Psoas muscle (tissue), 8 donors: ENCODE measurements around the gene PTGDR. TPM values are rescaled to one million over a fixed set of nuclear protein-coding genes. Genes with fewer than 3 reads are reported as not detected.

ENCODE experiments used
- ATAC-seq, 4 donors: fragments of 200-7000 bp; cut with Tn5 transposase; one replicate each; pipeline ENCODE4 v1.9.1; 2020; ENCODE audit warnings: moderate library complexity in 3 of 4, mild to moderate bottlenecking in 2 of 4
- DNase-seq, 2 donors: peaks; one replicate each; pipeline ENCODE4 v3.0.0-alpha.2; 2020
- H3K27ac ChIP-seq: fragments of 200-600 bp; one replicate; pipeline ENCODE4 v1.8.0; 2022
- H3K27me3 ChIP-seq, 3 donors: fragments of 200-600 bp in 1 of 3; one replicate each; pipeline versions ENCODE4 v1.6.1 to v1.8.0; 2013 to 2022; ENCODE audit warnings: low read length in 2 of 3, mild to moderate bottlenecking in 2 of 3, moderate library complexity in 1 of 3; ENCODE audit not compliant: insufficient read depth in 3 of 3
- H3K36me3 ChIP-seq, 2 donors: fragments of 200-600 bp in 1 of 2; one replicate each; pipeline versions ENCODE4 v1.6.1 to v1.8.0; 2013 to 2022; ENCODE audit warnings: low read depth in 1 of 2, mild to moderate bottlenecking in 1 of 2, moderate library complexity in 1 of 2; ENCODE audit not compliant: insufficient read depth in 1 of 2
- H3K4me1 ChIP-seq: fragments of 200-600 bp; one replicate; pipeline ENCODE4 v1.8.0; 2022
- H3K4me3 ChIP-seq: fragments of 200-600 bp; one replicate; pipeline ENCODE4 v1.8.0; 2022; ENCODE audit warnings: mild to moderate bottlenecking
- H3K9me3 ChIP-seq: fragments of 200-600 bp; one replicate; pipeline ENCODE4 v1.8.0; 2022
- WGBS, 3 donors: extraction: QIAGEN DNeasy Blood & Tissue Kit; methylation state at CpG; one replicate each; pipeline versions ENCODE4 v1.1.6 to v1.1.7; 2013; 5-methylcytosine and 5-hydroxymethylcytosine counted together
- intact Hi-C, 2 donors: fragments of 100-400 bp; cut with DNase I; formaldehyde crosslinking; loops; one replicate each; pipeline versions ENCODE4 v1.11.0 to v1.14.2; 2022
- polyA plus RNA-seq, 3 donors: library from polyadenylated mRNA; stranded (reverse); fragments of 200-250 nt; gene quantifications; one replicate each; pipeline ENCODE4 v1.2.3, GENCODE V29; 2013
- total RNA-seq, 4 donors: library from RNA; stranded (reverse); fragmentation: NEBNext Ultra II Directional in 2 of 4; extraction: Animal tissue kit (Norgen Biotek cat#: 25700) in 2 of 4; gene quantifications; one replicate each; pipeline versions ENCODE4 v1.2.1 to v1.2.4, GENCODE V29; 2021 to 2023
- TF ChIP-seq, protein P1 (sequence below): fragments of 200-600 bp; IDR thresholded peaks from one replicate; pipeline ENCODE4 v1.8.0; 2022; ENCODE audit warnings: antibody characterized with exemption
- donor health status: healthy with polysubstance abuse.
- donor health status: DM: no; HTN: no; CAD: no; lungs with moderate emphysema.
- donor health status: Bipolar disorder and iron deficiency.
- donor health status: healthy.
- donor health status: DM: yes; HTN: yes; CAD: no.
- donor health status: DM: no; HTN: no; CAD: no.
- donor health status: DM: no; HTN: no; CAD: no.
- donor health status: DM: yes; HTN: yes; CAD: no.

Gene PTGDR
- total and polyA plus RNA-seq, 7 donors: 0.09 to 0.39 (median 0.18) TPM; not detected in 2

- Histone ChIP-seq H3K9me3 (peaks cover 7% of the 10 kb centered on the region), H3K4me3 (no peak overlapping the region), H3K36me3 (no peaks in the 10 kb centered on the region), H3K27me3 (peaks cover 4 to 21% (median 6%) of the 10 kb centered on the region in 3 donors), H3K27ac (no peak overlapping the region), H3K4me1 (no peaks in the 10 kb centered on the region)
- TF ChIP-seq, protein P1, sequence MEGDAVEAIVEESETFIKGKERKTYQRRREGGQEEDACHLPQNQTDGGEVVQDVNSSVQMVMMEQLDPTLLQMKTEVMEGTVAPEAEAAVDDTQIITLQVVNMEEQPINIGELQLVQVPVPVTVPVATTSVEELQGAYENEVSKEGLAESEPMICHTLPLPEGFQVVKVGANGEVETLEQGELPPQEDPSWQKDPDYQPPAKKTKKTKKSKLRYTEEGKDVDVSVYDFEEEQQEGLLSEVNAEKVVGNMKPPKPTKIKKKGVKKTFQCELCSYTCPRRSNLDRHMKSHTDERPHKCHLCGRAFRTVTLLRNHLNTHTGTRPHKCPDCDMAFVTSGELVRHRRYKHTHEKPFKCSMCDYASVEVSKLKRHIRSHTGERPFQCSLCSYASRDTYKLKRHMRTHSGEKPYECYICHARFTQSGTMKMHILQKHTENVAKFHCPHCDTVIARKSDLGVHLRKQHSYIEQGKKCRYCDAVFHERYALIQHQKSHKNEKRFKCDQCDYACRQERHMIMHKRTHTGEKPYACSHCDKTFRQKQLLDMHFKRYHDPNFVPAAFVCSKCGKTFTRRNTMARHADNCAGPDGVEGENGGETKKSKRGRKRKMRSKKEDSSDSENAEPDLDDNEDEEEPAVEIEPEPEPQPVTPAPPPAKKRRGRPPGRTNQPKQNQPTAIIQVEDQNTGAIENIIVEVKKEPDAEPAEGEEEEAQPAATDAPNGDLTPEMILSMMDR: no peak
- 69 to 77% (median 72%) methylated on average over 5 of the region's 5 CpGs for WGBS, 3 donors
- DNase-seq: no peak
- intact Hi-C loops: no loop called here
- ATAC-seq: no peak
Observed at GRCh38 chr14:52318826-52319645, 51.5 kb downstream of the PTGDR start.

DNA sequence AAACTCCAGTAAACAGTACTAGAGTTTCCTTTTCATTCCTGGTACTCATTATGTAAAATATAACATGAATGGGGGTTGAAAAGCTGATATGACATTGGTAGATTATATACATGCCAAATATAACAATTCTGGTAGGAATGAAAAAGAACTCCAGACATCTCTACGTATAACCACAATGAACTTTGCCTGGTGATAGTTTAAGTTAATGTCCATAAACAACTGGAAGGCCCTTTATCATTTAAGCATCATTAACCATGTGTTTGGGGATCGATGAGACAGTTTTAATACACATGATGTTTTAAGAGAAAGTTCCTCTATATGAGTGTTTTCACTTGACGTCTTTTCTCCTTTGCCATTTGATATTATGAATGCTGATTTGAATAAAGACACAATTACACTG is 52.4 kb downstream of the PTGDR start:
- ATAC-seq (no peak), DNase-seq (no peak)
- peaks cover 4 to 12% (median 6%) of the 10 kb centered on the region in 3 donors for H3K27me3 ChIP-seq
- H3K27ac ChIP-seq: no peak overlapping the region
- intact Hi-C loops: no loop called here
- H3K4me1 ChIP-seq: no peaks in the 10 kb centered on the region
- WGBS, 3 donors: 87 to 88% (median 87%) methylated on average over 3 of the region's 3 CpGs
- no peaks in the 10 kb centered on the region for H3K36me3 ChIP-seq
- TF ChIP-seq, protein P1: no peak
- H3K9me3 ChIP-seq: peaks cover 7% of the 10 kb centered on the region
- no peak overlapping the region for H3K4me3 ChIP-seq

DNA sequence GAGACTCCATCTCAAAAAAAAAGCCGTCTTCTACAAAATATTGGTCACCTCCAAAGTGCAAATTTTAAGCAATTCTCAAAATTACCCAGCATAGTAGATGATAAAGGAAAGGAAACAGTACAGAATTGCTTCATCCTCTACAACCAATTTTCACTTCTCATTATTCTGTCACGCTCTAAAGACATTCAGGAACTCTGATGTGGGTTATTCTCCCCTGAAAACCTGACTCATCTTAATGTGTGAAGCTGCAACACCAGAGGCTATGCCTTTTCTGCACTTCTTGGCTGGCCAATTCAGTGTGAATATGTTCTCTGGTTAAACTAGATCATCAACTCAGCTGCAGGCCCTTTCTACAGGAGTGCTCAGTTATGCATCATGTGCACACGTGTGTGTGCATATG is 57.6 kb downstream of the PTGDR start:
- ATAC-seq (no peak), DNase-seq (no peak)
- WGBS, 3 donors: 78 to 84% (median 82%) methylated on average over 3 of the region's 3 CpGs
- Histone ChIP-seq H3K4me1 (no peaks in the 10 kb centered on the region), H3K9me3 (peaks cover 7% of the 10 kb centered on the region), H3K4me3 (no peak overlapping the region), H3K36me3 (no peaks in the 10 kb centered on the region), H3K27ac (no peak overlapping the region), H3K27me3 (no peaks in the 10 kb centered on the region)
- TF ChIP-seq, protein P1: no peak
- intact Hi-C loops: no loop called here

DNA sequence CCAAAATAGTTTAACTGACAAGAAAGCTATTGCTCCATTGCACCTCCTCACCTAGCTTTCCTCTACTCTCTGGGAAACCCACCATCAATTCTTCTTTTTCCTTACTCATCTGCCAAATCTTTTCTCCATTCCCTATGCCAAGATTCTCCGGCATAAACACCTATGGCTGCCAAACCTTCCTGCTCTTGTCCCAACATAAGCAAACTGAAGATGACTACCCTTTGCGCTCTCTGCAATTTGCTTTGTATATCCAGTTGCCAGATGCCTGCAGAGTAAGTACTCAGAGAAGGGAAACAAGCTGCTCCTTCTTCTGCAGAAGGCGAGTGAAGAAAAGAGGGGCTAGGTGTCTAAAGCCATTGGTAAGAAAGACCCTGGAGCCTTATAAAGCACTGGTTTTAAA is 58.1 kb downstream of the PTGDR start:
- Histone ChIP-seq H3K4me3 (no peak overlapping the region), H3K27me3 (no peaks in the 10 kb centered on the region), H3K36me3 (no peaks in the 10 kb centered on the region), H3K27ac (no peak overlapping the region), H3K9me3 (peaks cover 7% of the 10 kb centered on the region), H3K4me1 (no peaks in the 10 kb centered on the region)
- 77 to 86% (median 85%) methylated on average over 3 of the region's 3 CpGs for WGBS, 3 donors
- TF ChIP-seq, protein P1: no peak
- ATAC-seq: no peak
- intact Hi-C loops: no loop called here
- DNase-seq: no peak

Other genes starting within 250 kb of the PTGDR start
- gene NID2, start 198.6 kb upstream of the PTGDR start, total RNA-seq: 10 to 100 TPM in 2 of 4 donors, 1 to 10 TPM in 2; 4.1 to 12.9 (median 8.8) TPM
- gene NID2, start 198.6 kb upstream of the PTGDR start, polyA plus RNA-seq: 1 to 10 TPM; 2.2 to 3.8 (median 3.5) TPM
- under 1 TPM; 0.26 to 0.57 (median 0.33) TPM for gene PTGER2, start 46.6 kb downstream of the PTGDR start, total RNA-seq
- gene PTGER2, start 46.6 kb downstream of the PTGDR start, polyA plus RNA-seq: under 1 TPM; 0.08 to 0.14 (median 0.13) TPM